WTC11 (cell line): ENCODE measurements around the gene SORL1. TPM values are rescaled to one million over a fixed set of nuclear protein-coding genes. Genes with fewer than 3 reads are reported as not detected.

ENCODE experiments used
- ATAC-seq: fragments of 200-7000 bp; cut with Tn5 transposase; 2 replicates; pipeline ENCODE4 v1.10.0; 2021; ENCODE audit warnings: mild to moderate bottlenecking, moderate library complexity
- CTCF ChIA-PET: fragments of 300-600 bp; sonication (Branson Sonifier 250); formaldehyde crosslinking; loops from one replicate; lab custom pipeline; 2021; ENCODE audit warnings: antibody characterized with exemption; lab: Charles Lee
- POLR2A ChIA-PET: fragments of 350-600 bp; sonication (Branson Sonifier 250); formaldehyde crosslinking; loops from one replicate; lab custom pipeline; 2021; ENCODE audit warnings: antibody characterized with exemption; lab: Charles Lee
- DNase-seq: peaks from one replicate; pipeline ENCODE4 v3.0.0; 2021; ENCODE audit warnings: low spot score
- H3K27ac Mint-ChIP-seq: 2 replicates; pipeline ENCODE4 v1.8.0; 2021; ENCODE audit warnings: mixed read lengths
- H3K27me3 Mint-ChIP-seq: 2 replicates; pipeline ENCODE4 v1.8.0; 2021; ENCODE audit warnings: low read depth, mild to moderate bottlenecking, moderate library complexity, mixed read lengths
- H3K36me3 Mint-ChIP-seq: 2 replicates; pipeline ENCODE4 v1.8.0; 2021; ENCODE audit warnings: mixed read lengths
- H3K4me1 Mint-ChIP-seq: 2 replicates; pipeline ENCODE4 v1.8.0; 2022; ENCODE audit warnings: mixed read lengths
- H3K4me3 Mint-ChIP-seq: 2 replicates; pipeline ENCODE4 v1.8.0; 2021; ENCODE audit warnings: mild to moderate bottlenecking, moderate library complexity, mixed read lengths
- H3K9me3 Mint-ChIP-seq: 2 replicates; pipeline ENCODE4 v1.8.0; 2021; ENCODE audit warnings: mixed read lengths
- ATF2 ChIP-seq: sonication (generic); formaldehyde crosslinking; IDR thresholded peaks from 2 replicates; pipeline ENCODE4 v1.8.1; 2022; ENCODE audit warnings: low read depth, missing genetic modification reagents, borderline replicate concordance
- CDX4 ChIP-seq: fragments of 250-450 bp; sonication (Bioruptor Pico); IDR thresholded peaks from 2 replicates; pipeline ENCODE4 v1.9.0; 2021; ENCODE audit warnings: moderate library complexity, mild to moderate bottlenecking, inconsistent platforms, borderline replicate concordance
- CREB1 ChIP-seq: sonication (generic); formaldehyde crosslinking; IDR thresholded peaks from 2 replicates; pipeline ENCODE4 v1.8.0; 2023; ENCODE audit warnings: mild to moderate bottlenecking, missing genetic modification reagents
- E2F4 ChIP-seq: sonication (generic); formaldehyde crosslinking; IDR thresholded peaks from 2 replicates; pipeline ENCODE4 v1.8.1; 2022; ENCODE audit warnings: low read depth, mild to moderate bottlenecking, moderate library complexity, missing genetic modification reagents, borderline replicate concordance
- NFATC4 ChIP-seq: fragments of 250-450 bp; sonication (Bioruptor Pico); IDR thresholded peaks from 2 replicates; pipeline ENCODE4 v1.9.0; 2021; ENCODE audit warnings: mild to moderate bottlenecking
- NFYB ChIP-seq: sonication (generic); formaldehyde crosslinking; conservative IDR thresholded peaks from 2 replicates; pipeline ENCODE4 v1.8.0; 2022; ENCODE audit warnings: low read depth, missing genetic modification reagents
- OVOL2 ChIP-seq: fragments of 250-450 bp; sonication (Bioruptor Pico); IDR thresholded peaks from 2 replicates; pipeline ENCODE4 v1.9.0; 2021; ENCODE audit warnings: mild to moderate bottlenecking, borderline replicate concordance
- PREB ChIP-seq: sonication (generic); formaldehyde crosslinking; IDR thresholded peaks from 2 replicates; pipeline ENCODE4 v1.8.1; 2022; ENCODE audit warnings: mild to moderate bottlenecking, missing genetic modification reagents, moderate library complexity, borderline replicate concordance
- TCF7 ChIP-seq: sonication (generic); formaldehyde crosslinking; IDR thresholded peaks from 2 replicates; pipeline ENCODE4 v1.8.0; 2022; ENCODE audit warnings: mild to moderate bottlenecking, low read depth, missing genetic modification reagents, moderate library complexity
- TEAD1 ChIP-seq: sonication (generic); formaldehyde crosslinking; IDR thresholded peaks from 2 replicates; pipeline ENCODE4 v1.8.0; 2022; ENCODE audit warnings: mild to moderate bottlenecking, missing genetic modification reagents
- ZNF512 ChIP-seq: sonication (generic); formaldehyde crosslinking; IDR thresholded peaks from 2 replicates; pipeline ENCODE4 v1.8.1; 2022; ENCODE audit warnings: missing genetic modification reagents, borderline replicate concordance
- total RNA-seq: library from RNA; stranded (reverse); gene quantifications from 3 replicates; pipeline ENCODE4 v1.2.3, GENCODE V29; 2021
- TF ChIP-seq, protein P1 (sequence below): fragments of 250-450 bp; sonication (Bioruptor Pico); conservative IDR thresholded peaks from 2 replicates; pipeline ENCODE4 v1.9.0; 2021; ENCODE audit warnings: mild to moderate bottlenecking
- TF ChIP-seq, protein P2 (sequence below): sonication (generic); formaldehyde crosslinking; IDR thresholded peaks from 2 replicates; pipeline ENCODE4 v1.8.0; 2023; ENCODE audit warnings: mild to moderate bottlenecking, missing genetic modification reagents

Gene SORL1
- total RNA-seq, 1 experiment from 2014 or later = 87.1 TPM

- TF ChIP-seq TEAD1 (CRISPR knock-in tag) = no peak
- TF ChIP-seq E2F4 (CRISPR knock-in tag) = no peak
- TF ChIP-seq, protein P1, sequence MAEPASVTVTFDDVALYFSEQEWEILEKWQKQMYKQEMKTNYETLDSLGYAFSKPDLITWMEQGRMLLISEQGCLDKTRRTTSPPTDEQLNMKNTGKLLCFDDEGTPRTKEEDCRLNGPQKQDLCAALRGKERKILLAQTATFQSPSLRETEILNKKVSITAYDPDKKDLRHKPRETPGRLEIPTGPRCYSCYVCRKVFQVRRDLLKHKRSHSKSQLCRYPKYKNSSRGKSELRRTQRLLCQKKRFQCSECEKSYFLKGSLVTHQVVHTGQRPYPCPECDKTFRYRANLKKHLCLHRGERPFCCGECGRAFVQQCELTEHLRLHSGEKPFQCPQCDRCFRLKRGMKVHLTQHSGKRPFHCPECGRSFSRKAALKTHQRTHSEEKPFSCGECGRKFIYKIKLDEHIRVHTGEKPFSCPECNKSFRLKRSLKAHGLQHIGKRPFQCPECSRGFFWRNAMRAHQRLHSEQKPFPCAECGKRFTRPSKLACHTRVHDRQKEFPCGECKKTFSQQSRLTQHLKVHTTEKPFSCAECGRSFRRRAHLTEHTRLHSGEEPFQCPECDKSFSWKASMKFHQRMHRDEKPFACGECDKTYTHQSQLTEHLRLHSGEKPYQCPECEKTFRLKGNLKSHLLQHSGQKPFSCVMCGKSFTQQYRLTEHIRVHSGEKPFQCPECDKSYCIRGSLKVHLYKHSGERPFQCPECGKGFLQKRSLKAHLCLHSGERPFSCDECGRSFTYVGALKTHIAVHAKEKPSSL (CRISPR knock-in tag) = no peak
- TF ChIP-seq, protein P2, sequence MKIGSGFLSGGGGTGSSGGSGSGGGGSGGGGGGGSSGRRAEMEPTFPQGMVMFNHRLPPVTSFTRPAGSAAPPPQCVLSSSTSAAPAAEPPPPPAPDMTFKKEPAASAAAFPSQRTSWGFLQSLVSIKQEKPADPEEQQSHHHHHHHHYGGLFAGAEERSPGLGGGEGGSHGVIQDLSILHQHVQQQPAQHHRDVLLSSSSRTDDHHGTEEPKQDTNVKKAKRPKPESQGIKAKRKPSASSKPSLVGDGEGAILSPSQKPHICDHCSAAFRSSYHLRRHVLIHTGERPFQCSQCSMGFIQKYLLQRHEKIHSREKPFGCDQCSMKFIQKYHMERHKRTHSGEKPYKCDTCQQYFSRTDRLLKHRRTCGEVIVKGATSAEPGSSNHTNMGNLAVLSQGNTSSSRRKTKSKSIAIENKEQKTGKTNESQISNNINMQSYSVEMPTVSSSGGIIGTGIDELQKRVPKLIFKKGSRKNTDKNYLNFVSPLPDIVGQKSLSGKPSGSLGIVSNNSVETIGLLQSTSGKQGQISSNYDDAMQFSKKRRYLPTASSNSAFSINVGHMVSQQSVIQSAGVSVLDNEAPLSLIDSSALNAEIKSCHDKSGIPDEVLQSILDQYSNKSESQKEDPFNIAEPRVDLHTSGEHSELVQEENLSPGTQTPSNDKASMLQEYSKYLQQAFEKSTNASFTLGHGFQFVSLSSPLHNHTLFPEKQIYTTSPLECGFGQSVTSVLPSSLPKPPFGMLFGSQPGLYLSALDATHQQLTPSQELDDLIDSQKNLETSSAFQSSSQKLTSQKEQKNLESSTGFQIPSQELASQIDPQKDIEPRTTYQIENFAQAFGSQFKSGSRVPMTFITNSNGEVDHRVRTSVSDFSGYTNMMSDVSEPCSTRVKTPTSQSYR (CRISPR knock-in tag) = no peak
Observed at GRCh38 chr11:121488170-121488569, 36.1 kb downstream of the SORL1 start (continued).

DNA sequence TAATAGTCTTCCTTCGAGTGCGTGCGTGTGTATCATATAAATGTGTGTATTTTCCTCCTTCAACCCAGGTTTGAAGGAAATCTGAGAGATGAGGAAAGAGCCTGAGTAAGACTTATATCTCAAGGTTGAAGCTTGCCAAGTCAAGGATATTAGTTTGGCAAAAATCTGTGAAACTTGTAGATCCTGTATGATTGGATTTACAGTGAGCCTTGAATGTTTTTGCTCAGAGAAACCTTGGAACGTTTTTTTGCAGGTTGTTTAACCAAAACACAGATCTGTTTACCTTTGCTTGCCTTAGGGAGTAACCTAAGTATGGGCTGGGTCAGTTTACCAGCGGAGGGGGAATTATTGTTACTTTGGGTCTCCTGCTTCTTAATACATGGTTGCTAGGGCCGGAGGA is 36.5 kb downstream of the SORL1 start:
- peaks cover 61% of the 10 kb centered on the region for H3K36me3 Mint-ChIP-seq
- TF ChIP-seq TCF7 (CRISPR knock-in tag) = no peak
- no peak for TF ChIP-seq NFATC4 (CRISPR knock-in tag)
- TF ChIP-seq CREB1 (CRISPR knock-in tag) = no peak
- ChIA-PET CTCF (no interaction called here), POLR2A (no interaction called here)
- H3K4me1 Mint-ChIP-seq = peaks cover 15% of the 10 kb centered on the region
- DNase-seq (no peak), ATAC-seq (no peak)
- no peak overlapping the region for H3K4me3 Mint-ChIP-seq
- no peaks in the 10 kb centered on the region for H3K27me3 Mint-ChIP-seq
- H3K9me3 Mint-ChIP-seq = no peaks in the 10 kb centered on the region
- peak overlapping the region; percentile 42; the same call in 1 of the 2 replicates for H3K27ac Mint-ChIP-seq

- ChIA-PET POLR2A (no interaction called here), CTCF (no interaction called here)
- DNase-seq = no peak
- Mint-ChIP-seq H3K27me3 (no peaks in the 10 kb centered on the region), H3K4me3 (no peak overlapping the region), H3K9me3 (no peaks in the 10 kb centered on the region), H3K27ac (peak overlapping the region; percentile 50; the same call in 1 of the 2 replicates), H3K36me3 (peaks cover 52% of the 10 kb centered on the region), H3K4me1 (peaks cover 21% of the 10 kb centered on the region)
- TF ChIP-seq E2F4 (CRISPR knock-in tag) = no peak
- TF ChIP-seq PREB (CRISPR knock-in tag) = no peak
- no peak for TF ChIP-seq OVOL2 (CRISPR knock-in tag)
- TF ChIP-seq NFYB (CRISPR knock-in tag) = no peak
- TF ChIP-seq CDX4 (CRISPR knock-in tag) = no peak
- TF ChIP-seq ZNF512 (CRISPR knock-in tag) = no peak
- TF ChIP-seq ATF2 = no peak
- ATAC-seq = no peak
Observed at GRCh38 chr11:121489823-121490222, 37.7 kb downstream of the SORL1 start.
